WERI-Rb-1 (cell line): ENCODE results near the gene ZFP14.
"Not testable (repeated sequence)": the region's sequence is repeated elsewhere in the genome, so short reads cannot be mapped to it uniquely, and the experiment has no call there.

Source experiments
- DNase-seq: peaks from one replicate; pipeline ENCODE4 v3.0.0-alpha.2; 2020
- H3K27ac ChIP-seq: fragments of 250-450 bp; sonication (Bioruptor Pico); 2 replicates; pipeline ENCODE4 v1.5.1; 2020; ENCODE audit warnings: mild to moderate bottlenecking, moderate library complexity
- H3K27me3 ChIP-seq: fragments of 250-450 bp; sonication (Bioruptor Pico); 2 replicates; pipeline ENCODE4 v1.5.1; 2021; ENCODE audit warnings: mild to moderate bottlenecking, low read depth, moderate library complexity; ENCODE audit not compliant: insufficient read depth, severe bottlenecking
- H3K36me3 ChIP-seq: fragments of 250-450 bp; sonication (Bioruptor Pico); 2 replicates; pipeline ENCODE4 v1.5.1; 2020; ENCODE audit warnings: mild to moderate bottlenecking, moderate library complexity
- H3K4me3 ChIP-seq: 2 replicates; pipeline ENCODE4 v1.5.1; 2011; ENCODE audit warnings: low read depth, mild to moderate bottlenecking, control low read depth, low read length
- H3K9me3 ChIP-seq: fragments of 250-450 bp; sonication (Bioruptor Pico); 2 replicates; pipeline ENCODE4 v1.5.1; 2021; ENCODE audit warnings: mild to moderate bottlenecking, moderate library complexity; ENCODE audit not compliant: severe bottlenecking
- CTCF ChIP-seq: IDR thresholded peaks from 2 replicates; pipeline ENCODE4 v1.5.1; 2011; ENCODE audit warnings: low read depth, mild to moderate bottlenecking, control low read depth, inconsistent platforms, low read length

ZFP14 gene

GRCh38 chr19:36363845-36364244 is 15.2 kb downstream of the ZFP14 start:
- Histone ChIP-seq H3K36me3 (peaks cover 41% of the 10 kb centered on the region), H3K27me3 (no peaks in the 10 kb centered on the region), H3K4me3 (no peak overlapping the region), H3K27ac (no peak overlapping the region), H3K9me3 (no peaks in the 10 kb centered on the region)
- no peak for TF ChIP-seq CTCF
- DNase-seq, result no peak

- no peak overlapping the region for H3K4me3 ChIP-seq
- H3K36me3 ChIP-seq, result peaks cover 14% of the 10 kb centered on the region
- H3K9me3 ChIP-seq, result peaks cover 14% of the 10 kb centered on the region
- H3K27me3 ChIP-seq, result no peaks in the 10 kb centered on the region
- no peak for TF ChIP-seq CTCF
- H3K27ac ChIP-seq, result no peak overlapping the region
- DNase-seq, result no peak
These were observed 38.1 kb downstream of the ZFP14 start for GRCh38 chr19:36340786-36341372.

GRCh38 chr19:36331353-36332228 is 47.4 kb downstream of the ZFP14 start:
- Histone ChIP-seq H3K36me3 (peaks cover 31% of the 10 kb centered on the region), H3K4me3 (peak overlapping the region; percentile 94), H3K9me3 (no peaks in the 10 kb centered on the region), H3K27ac (peak overlapping the region; percentile 92), H3K27me3 (no peaks in the 10 kb centered on the region)
- peak; percentile 95 for DNase-seq
- 0 out of 2 replicates have a peak, but pooled peaks have one; percentile 0 for TF ChIP-seq CTCF

- no peak overlapping the region for H3K4me3 ChIP-seq
- H3K36me3 ChIP-seq, result peaks cover 43% of the 10 kb centered on the region
These were observed 48.8 kb downstream of the ZFP14 start for GRCh38 chr19:36330216-36330615.

GRCh38 chr19:36329534-36329933 is 49.5 kb downstream of the ZFP14 start:
- not testable (repeated sequence) for H3K27ac ChIP-seq, H3K4me3 ChIP-seq, H3K27me3 ChIP-seq, DNase-seq, H3K9me3 ChIP-seq
- H3K36me3 ChIP-seq, result peaks cover 46% of the 10 kb centered on the region

More at GRCh38 chr19:36330216-36330615, 48.8 kb downstream of the ZFP14 start:
- Histone ChIP-seq H3K27ac (no peak overlapping the region; the same call in 1 of the 2 replicates), H3K27me3 (no peaks in the 10 kb centered on the region), H3K9me3 (no peaks in the 10 kb centered on the region)
- TF ChIP-seq CTCF, result no peak
- no peak for DNase-seq

- not testable (repeated sequence) for H3K27me3 ChIP-seq
- H3K36me3 ChIP-seq, result peaks cover 50% of the 10 kb centered on the region
These were observed 52.4 kb downstream of the ZFP14 start for GRCh38 chr19:36326649-36327048.

GRCh38 chr19:36315164-36315563 is 63.8 kb downstream of the ZFP14 start:
- H3K27me3 ChIP-seq, DNase-seq, H3K27ac ChIP-seq, H3K4me3 ChIP-seq, H3K9me3 ChIP-seq: not testable (repeated sequence)
- peaks cover 16% of the 10 kb centered on the region for H3K36me3 ChIP-seq

More at GRCh38 chr19:36326649-36327048, 52.4 kb downstream of the ZFP14 start:
- DNase-seq, H3K27ac ChIP-seq, H3K4me3 ChIP-seq, H3K9me3 ChIP-seq: not testable (repeated sequence)

GRCh38 chr19:36314053-36314452 is 64.9 kb downstream of the ZFP14 start:
- peaks cover 11% of the 10 kb centered on the region for H3K36me3 ChIP-seq
- not testable (repeated sequence) for H3K9me3 ChIP-seq, H3K4me3 ChIP-seq, H3K27ac ChIP-seq, H3K27me3 ChIP-seq, DNase-seq

GRCh38 chr19:36311098-36311760 is 67.8 kb downstream of the ZFP14 start:
- DNase-seq, H3K9me3 ChIP-seq, H3K4me3 ChIP-seq, H3K27ac ChIP-seq, H3K27me3 ChIP-seq, H3K36me3 ChIP-seq: not testable (repeated sequence)
